NCI-H2196 (cell line): ENCODE measurements around the gene ITGAD.

Source experiments
- DNase-seq: peaks from one replicate; lab custom pipeline; 2025; ENCODE audit not compliant: unreplicated experiment; lab: John Stamatoyannopoulos, UW

ITGAD gene

GRCh38 chr16:31393056-31393455, at the start of gene ITGAD:
Gene ITGAD (plus strand): TSS chr16:31393335. CDS start chr16:31393361, 26 bp downstream.
- DNase-seq, result no peak

- no peak for DNase-seq
Measured at GRCh38 chr16:31344712-31345111, 48.4 kb upstream of the ITGAD start.

- DNase-seq, result no peak
Measured at GRCh38 chr16:31347445-31347844, 45.7 kb upstream of the ITGAD start.

DNA sequence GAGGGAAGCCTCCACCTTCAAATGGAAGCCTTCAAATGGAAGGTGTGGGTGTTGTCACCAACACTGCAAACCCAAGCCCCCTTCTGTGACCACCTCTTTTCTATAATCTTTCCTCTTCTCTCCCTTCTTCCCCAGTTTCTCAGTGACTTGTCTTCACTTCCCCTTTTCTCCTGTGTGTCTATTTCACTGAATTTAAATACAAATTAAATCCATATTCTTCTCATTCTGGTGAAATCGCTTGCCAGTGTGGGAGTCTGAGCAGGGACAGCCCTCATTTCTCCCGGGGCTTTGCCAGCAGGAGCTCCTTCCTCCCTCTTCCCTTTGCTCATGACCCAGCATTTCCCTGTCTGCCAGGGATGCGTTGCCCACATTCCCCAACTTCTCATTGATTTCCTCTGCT, 44.6 kb upstream of the ITGAD start:
- DNase-seq, result no peak

- DNase-seq, result no peak
Measured at GRCh38 chr16:31350275-31351005, 42.7 kb upstream of the ITGAD start.

DNA sequence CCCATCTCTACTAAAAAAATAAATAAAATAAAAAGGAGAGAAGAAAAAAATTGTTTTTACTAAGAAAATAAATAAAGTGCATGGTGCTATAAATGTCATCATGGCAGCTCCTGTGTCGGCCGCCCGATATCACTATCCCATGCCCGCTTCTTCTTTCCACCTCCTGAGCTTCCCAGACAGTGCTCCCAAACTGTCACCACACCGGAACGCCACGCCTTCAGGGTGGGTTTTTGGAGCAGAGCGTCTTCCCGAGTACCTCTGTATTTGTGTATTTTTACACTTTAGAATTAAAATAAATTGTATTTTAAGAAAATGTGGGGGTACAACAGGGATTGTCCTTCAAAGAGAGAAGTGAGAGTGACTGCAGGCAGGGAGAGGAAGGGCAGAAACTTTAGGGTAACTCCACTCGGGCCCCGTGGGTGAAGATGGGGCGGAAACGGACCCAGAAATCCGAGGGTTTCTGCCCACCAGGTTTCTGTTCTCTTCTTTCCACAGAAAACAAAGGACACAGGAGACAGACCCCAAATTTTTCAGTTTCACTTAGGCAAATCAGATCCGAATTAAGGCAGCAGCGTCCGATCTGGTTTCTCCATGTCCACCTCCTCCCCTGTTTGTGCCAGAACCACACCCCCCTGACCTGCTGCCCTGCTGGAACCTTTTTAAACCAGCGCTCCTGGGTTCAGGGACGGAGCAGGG, 41.7 kb upstream of the ITGAD start:
- no peak for DNase-seq

- no peak for DNase-seq
Measured at GRCh38 chr16:31351942-31352325, 41.2 kb upstream of the ITGAD start.

DNA sequence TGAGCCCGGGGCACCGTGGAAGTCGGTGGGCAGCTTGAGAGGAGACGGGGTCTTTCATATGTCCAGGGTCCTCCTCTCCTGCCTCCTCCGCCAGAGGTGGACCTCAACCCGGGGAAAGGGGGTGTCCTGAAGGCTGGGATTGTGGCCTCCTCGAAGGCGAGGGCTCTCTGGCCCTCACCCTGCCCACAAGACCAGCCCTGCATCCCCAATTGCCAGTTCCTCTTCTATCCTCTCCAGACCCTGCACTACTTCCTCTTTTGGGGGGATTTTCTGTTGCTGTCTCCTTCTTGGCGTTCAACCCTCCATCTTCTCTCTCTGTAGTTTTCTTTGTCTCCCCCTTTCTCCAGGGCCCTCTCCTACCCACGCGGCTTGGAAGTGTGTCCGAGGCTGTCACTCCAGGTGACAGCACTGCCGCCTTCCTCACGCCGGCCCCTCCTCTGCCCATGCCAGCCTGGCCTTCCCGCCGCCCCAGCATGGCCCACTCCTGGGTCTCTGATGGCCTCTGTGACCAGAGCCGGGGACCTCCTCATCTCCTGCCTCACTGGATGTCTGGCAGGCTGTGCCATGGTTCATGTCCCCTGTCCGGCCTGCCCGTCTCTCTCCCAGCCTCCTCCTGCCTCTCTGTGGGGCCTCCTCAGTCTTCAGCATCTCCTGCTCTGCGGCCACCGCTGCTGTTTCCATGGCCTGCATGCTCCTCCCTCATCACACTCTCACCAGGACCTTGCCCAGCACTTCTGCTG, 40.6 kb upstream of the ITGAD start:
- no peak for DNase-seq

DNA sequence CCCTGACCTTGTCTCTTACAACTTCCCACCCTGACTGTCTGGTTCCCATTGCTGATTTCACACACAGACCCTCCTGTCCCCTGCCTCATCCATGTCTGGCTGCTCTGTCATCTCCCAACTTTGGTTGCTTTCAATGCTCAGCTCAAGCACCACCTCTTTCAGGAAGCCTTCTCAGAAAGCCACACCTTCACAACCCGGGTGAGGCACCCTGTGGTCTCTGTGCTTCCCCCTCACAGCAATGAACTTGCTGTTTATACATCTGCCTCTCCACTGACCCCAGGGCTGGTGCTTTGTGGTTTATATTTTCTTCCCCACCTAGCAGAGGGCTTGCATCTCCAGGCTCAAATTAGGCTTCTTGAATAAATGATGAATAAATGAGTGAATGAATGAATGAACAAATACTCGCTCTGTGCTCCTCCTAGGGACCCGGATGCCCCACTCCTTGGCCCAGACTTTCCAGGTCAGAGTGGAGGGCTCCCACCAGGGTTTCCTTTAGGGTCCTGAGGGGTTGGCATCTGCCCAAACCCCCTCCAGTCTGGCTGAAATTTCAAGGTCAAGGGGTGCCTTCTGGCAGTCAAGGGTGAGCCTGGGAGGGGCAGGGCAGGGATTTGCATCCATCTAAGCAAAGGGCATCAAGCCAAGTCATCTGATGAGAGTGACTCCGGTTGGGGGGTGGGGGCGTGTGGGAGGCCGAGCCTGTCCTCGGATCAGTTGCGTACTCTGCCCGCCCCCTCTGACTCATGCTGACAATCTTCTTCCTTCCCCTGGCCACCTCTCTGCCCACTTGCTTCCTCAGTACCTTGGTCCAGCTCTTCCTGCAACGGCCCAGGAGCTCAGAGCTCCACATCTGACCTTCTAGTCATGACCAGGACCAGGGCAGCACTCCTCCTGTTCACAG, 38.5 kb upstream of the ITGAD start, which contains the start of gene ITGAX:
ITGAX (plus strand) TSS at position 783 of the 898 bp plus-strand sequence; CDS start at position 862, 79 bp downstream.
- DNase-seq, result no peak

DNA sequence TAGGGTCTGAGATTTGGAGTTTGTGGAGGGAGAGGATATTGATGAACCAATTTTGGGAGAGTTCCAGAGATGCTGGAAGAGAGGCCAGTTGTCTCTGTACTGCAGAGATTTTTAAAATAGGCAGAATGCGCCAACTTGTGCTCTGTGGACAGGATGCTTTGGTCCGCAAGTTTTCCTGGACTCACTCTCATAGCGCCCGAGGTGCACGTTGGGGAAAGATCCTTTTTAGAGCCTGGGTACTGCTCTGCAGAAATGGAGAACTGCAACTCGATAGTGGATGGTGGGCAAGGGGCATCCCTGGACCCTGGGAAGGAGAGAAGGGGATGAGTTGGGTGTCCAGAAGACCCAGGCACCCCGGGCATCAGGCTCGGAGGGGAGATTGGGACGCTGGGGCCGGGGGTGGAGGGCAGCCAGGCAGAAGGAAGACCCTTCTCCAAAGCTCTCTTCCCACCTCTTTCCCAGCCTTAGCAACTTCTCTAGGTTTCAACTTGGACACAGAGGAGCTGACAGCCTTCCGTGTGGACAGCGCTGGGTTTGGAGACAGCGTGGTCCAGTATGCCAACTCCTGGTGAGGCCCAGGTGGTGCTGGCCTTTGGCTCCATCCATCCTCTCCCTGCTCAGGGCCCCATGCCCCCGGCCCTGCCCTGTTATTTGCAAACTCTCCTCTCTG, 37.6 kb upstream of the ITGAD start:
- DNase-seq, result no peak

DNA sequence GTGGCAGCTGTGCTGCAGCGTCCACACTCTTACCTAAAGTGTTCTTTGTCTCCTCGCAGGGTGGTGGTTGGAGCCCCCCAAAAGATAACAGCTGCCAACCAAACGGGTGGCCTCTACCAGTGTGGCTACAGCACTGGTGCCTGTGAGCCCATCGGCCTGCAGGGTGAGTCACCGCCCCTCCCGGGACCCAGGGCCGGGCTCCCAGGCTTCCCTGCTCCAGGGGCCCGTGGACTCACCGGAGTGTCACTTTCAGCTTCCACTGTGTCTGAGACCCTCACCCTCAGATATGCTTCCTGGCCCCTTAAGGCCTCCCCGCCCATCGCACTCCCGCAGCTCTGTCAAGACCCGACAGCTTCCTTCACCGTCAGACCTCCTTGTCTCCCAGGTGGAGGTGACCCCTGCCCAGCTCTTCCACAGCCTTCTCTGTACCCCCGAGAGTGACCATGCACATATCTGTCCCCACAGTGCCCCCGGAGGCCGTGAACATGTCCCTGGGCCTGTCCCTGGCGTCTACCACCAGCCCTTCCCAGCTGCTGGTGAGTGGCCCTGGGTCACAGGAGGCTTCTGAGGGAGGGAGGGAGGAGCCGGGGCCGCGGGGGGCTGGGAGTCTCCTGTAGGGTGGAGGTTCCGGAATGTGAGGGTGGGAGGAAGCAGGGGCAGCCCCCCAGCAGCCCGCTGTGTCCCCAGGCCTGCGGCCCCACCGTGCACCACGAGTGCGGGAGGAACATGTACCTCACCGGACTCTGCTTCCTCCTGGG, 36.4 kb upstream of the ITGAD start:
- no peak for DNase-seq

DNA sequence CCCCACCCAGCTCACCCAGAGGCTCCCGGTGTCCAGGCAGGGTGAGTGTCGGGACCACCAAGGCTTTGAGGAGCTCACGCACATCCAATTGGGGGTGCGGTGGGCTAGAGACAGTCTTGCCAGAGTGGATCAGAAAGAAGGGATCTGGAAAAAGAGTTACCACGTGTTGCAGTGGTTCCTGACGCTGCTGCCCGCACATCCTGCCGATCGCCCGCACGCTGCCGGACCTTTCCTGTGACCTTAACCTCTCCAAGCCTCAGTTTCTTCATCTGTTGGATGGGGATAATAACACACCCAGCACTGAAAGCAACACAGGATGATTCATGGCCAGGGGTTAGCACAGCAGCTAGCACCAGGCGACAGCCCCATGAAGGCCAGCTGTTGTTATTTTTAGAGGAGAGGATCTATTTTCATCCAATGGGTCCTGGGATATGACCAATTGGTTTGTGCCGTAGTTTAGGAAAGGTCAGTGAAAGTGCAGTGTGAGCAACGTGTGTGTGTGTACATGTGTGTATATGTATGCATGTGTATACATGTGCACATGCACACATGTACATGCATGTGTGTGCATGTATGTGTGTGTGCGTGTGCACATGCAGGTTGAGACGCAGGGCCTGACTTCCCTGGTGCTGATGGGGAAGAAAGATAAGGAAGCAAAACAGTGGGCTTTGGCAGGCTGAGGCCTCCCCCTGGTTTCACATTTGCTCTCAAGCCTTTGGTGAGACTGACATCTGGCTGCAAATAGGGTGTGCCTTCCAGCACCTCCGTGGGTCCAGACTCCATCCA, 35.6 kb upstream of the ITGAD start:
- no peak for DNase-seq

- no peak for DNase-seq
Measured at GRCh38 chr16:31360251-31360650, 32.9 kb upstream of the ITGAD start.

- no peak for DNase-seq
Measured at GRCh38 chr16:31361201-31362110, 31.7 kb upstream of the ITGAD start.

- DNase-seq, result no peak
Measured at GRCh38 chr16:31362476-31363405, 30.4 kb upstream of the ITGAD start.

- no peak for DNase-seq
Measured at GRCh38 chr16:31363721-31364120, 29.4 kb upstream of the ITGAD start.

DNA sequence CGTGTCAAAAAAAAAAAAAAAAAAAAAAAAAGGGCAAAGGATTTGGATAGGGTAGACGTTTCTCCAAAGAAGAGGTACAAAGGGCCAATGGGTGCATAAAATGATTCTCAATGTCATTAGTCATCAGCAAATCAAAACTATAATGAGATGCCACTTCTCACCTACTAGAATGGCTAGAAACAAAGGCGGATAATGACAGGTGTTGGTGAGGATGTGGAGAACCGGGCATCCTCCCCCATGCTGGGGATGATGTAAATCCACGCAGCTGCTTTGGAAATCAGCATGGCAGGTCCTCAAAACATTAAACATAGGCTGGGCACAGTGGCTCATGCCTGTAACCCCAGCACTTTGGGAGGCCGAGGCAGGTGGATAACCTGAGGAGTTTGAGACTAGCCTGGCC, 28.7 kb upstream of the ITGAD start:
- no peak for DNase-seq
